ENCODE data around the gene MFGE8.

The MFGE8 gene

DNA sequence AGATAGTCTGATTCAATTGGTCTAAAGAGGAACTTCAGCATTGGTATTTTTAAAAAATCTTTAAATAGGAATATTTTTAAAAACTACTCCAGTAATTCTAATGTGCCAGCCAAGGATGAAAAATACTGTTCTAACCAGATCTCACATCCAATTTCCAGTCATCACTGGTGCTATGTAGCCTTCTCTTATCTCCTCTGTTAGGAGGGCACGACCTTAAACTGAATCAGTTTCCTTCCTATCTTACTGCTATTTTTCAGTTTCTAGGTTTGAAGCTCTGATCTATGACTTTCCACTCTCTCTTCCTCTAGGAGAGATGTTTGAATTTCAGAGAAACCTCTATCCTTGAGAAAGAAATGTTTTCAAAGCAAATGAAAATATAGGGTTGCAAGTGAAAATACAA is 49.8 kb downstream of the MFGE8 start:
- no peak for DNase-seq (ENCODE audit: low spot score)
- ChIA-PET POLR2A (ENCODE audit: low non-redundant PET) (no interaction called here), CTCF (no interaction called here)
- no peak overlapping the region for H3K27ac ChIP-seq
- TF ChIP-seq, protein P1, sequence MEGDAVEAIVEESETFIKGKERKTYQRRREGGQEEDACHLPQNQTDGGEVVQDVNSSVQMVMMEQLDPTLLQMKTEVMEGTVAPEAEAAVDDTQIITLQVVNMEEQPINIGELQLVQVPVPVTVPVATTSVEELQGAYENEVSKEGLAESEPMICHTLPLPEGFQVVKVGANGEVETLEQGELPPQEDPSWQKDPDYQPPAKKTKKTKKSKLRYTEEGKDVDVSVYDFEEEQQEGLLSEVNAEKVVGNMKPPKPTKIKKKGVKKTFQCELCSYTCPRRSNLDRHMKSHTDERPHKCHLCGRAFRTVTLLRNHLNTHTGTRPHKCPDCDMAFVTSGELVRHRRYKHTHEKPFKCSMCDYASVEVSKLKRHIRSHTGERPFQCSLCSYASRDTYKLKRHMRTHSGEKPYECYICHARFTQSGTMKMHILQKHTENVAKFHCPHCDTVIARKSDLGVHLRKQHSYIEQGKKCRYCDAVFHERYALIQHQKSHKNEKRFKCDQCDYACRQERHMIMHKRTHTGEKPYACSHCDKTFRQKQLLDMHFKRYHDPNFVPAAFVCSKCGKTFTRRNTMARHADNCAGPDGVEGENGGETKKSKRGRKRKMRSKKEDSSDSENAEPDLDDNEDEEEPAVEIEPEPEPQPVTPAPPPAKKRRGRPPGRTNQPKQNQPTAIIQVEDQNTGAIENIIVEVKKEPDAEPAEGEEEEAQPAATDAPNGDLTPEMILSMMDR (conservative IDR thresholded peaks at IDR 0.05; ENCODE audit: low read depth), result no peak

DNA sequence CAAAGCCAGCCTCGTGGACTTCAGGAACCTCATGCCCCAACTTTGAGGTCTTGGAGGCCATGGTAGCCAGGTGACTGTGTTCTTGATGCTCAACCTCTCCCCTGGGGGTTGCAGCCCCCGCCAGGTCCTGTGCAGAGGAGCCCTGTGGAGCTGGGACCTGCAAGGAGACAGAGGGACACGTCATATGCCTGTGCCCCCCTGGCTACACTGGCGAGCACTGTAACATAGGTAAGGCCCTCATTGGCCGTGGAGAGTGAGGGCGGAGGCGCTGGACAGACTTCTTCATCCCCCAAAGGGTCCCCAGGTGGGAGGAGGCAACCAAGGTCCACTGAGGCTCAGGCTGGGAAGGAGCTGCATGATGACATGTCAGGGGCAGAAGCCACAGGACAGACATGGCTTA is 53.0 kb downstream of the MFGE8 start:
- no peak for DNase-seq (ENCODE audit: low spot score)
- TF ChIP-seq, protein P1 (conservative IDR thresholded peaks at IDR 0.05; ENCODE audit: low read depth), result no peak
- POLR2A ChIA-PET (ENCODE audit: low non-redundant PET), result no interaction called here
- no peak overlapping the region for H3K27ac ChIP-seq
- CTCF ChIA-PET, result no interaction called here

DNA sequence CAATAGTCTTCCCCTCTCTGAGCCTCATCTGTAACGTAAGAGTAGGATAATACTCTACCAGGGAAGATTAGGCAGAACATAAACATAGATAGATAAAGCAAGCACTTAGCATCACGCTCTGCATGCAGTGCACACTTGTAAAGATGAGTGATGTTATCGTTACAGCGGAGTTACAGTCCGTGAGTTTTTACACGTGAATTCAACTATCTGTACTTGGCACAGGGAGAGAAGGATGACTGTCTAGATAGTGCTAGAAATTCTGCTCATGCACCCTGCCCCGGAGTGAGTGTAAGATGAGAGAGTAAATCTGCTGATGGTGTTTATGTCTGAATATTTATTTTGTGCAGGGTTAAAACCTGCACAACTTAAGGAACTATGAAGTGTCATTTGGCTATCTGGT is 53.6 kb downstream of the MFGE8 start:
- POLR2A ChIA-PET (ENCODE audit: low non-redundant PET), result no interaction called here
- no peak overlapping the region for H3K27ac ChIP-seq
- TF ChIP-seq, protein P1 (conservative IDR thresholded peaks at IDR 0.05; ENCODE audit: low read depth), result no peak
- CTCF ChIA-PET, result no interaction called here
- DNase-seq (ENCODE audit: low spot score), result no peak

DNA sequence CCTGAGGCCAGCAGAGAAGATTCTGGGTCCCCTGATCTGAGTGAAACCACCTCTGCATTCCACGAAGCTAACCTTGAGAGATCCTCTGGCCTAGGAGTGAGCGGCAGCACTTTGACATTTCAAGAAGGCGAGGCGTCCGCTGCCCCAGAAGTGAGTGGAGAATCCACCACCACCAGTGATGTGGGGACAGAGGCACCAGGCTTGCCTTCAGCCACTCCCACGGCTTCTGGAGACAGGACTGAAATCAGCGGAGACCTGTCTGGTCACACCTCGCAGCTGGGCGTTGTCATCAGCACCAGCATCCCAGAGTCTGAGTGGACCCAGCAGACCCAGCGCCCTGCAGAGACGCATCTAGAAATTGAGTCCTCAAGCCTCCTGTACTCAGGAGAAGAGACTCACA is 54.2 kb downstream of the MFGE8 start:
- TF ChIP-seq, protein P1 (conservative IDR thresholded peaks at IDR 0.05; ENCODE audit: low read depth), result no peak
- ChIA-PET CTCF (interaction anchor here (0.6 kb wide), 1 partner anchor 155 kb away, joined by 4 read pairs; no protein-coding TSS in a partner anchor), POLR2A (ENCODE audit: low non-redundant PET) (no interaction called here)
- no peak overlapping the region for H3K27ac ChIP-seq
- DNase-seq (ENCODE audit: low spot score), result no peak

DNA sequence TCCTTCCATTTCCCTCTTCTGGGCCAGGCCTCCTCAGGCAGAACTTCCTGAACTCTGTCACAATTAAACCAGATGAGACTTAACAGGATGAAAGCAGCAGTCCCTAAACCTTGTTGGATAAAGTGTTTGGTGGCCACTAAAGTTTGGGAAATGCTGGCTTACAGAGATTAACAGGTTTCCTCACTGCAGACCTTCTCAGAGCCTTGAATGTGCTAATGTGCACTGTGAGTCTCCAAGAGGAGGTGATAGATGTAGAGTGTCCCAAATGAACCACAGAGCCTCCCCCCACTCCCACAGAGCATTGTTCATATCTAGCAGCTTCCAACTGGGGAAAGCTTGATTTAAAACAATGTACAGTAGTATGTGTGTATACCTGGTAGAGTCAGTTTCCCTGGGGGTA is 60.7 kb downstream of the MFGE8 start:
- no peak overlapping the region for H3K27ac ChIP-seq
- TF ChIP-seq, protein P1 (conservative IDR thresholded peaks at IDR 0.05; ENCODE audit: low read depth), result no peak
- CTCF ChIA-PET, result interaction anchor here (0.5 kb wide), 1 partner anchor 40 kb away, joined by 4 read pairs; no protein-coding TSS in a partner anchor
- POLR2A ChIA-PET (ENCODE audit: low non-redundant PET), result no interaction called here
- no peak for DNase-seq (ENCODE audit: low spot score)

DNA sequence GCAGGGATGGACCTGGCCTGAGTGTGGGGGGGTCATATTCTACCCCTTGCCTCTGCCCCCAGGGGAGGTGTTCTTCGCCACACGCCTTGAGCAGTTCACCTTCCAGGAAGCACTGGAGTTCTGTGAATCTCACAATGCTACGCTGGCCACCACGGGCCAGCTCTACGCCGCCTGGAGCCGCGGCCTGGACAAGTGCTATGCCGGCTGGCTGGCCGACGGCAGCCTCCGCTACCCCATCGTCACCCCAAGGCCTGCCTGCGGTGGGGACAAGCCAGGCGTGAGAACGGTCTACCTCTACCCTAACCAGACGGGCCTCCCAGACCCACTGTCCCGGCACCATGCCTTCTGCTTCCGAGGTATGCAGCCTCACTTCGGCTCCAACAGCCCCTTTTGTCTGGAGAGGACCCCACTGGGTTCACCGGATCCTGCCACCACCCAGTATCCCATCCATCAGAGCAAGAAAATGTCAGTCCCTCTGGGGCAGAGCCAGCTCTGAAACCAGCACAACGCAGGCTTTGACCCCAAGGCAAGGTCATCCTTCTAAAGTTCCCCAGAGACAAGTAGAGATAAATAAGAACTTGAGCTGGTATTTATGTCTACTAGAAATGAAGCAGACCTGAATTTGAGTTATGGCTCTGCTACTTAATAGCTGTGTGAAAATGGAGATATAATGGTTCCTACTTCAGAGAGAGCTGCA is 63.7 kb downstream of the MFGE8 start:
- no peak overlapping the region for H3K27ac ChIP-seq
- DNase-seq (ENCODE audit: low spot score), result no peak
- TF ChIP-seq, protein P1 (conservative IDR thresholded peaks at IDR 0.05; ENCODE audit: low read depth), result no peak
- ChIA-PET POLR2A (ENCODE audit: low non-redundant PET) (no interaction called here), CTCF (no interaction called here)

Data from RWPE1 (cell line).